ENCODE measurements around the gene MPND. TPM values are rescaled to one million over a fixed set of nuclear protein-coding genes. Genes with fewer than 3 reads are reported as not detected.

MPND gene
- total RNA-seq, 2 experiments from 2014 or later = 7.2 to 19.1 TPM

GRCh38 chr19:4372165-4373012 is 29.0 kb downstream of the MPND start:
- H3K79me2 ChIP-seq (ENCODE audit: insufficient read depth, low read depth, low read length) = peaks cover 17% of the 10 kb centered on the region; the same call in 1 of the 2 replicates
- H3K27ac ChIP-seq (ENCODE audit: low read depth, low read length, poor library complexity, severe bottlenecking) = no peak overlapping the region
- DNase-seq (ENCODE audit: low spot score) = no peak
- no peak overlapping the region for H3K4me2 ChIP-seq (ENCODE audit: low read length)
- CTCF ChIA-PET (ENCODE audit: unreplicated experiment) = no interaction called here
- no peak overlapping the region for H2AFZ ChIP-seq (ENCODE audit: low read length)
- peaks cover 59% of the 10 kb centered on the region for H3K4me1 ChIP-seq (ENCODE audit: insufficient read depth, low read length, poor library complexity, severe bottlenecking)
- BruUV-seq (replicated peaks) = no TSS peak
- H3K9me3 ChIP-seq (ENCODE audit: low read length) = no peaks in the 10 kb centered on the region
- no peaks in the 10 kb centered on the region; the same call in 1 of the 2 replicates for H3K36me3 ChIP-seq (ENCODE audit: insufficient read depth, low read length)
- H3K9me2 ChIP-seq (ENCODE audit: insufficient read depth, low read length) = no peaks in the 10 kb centered on the region
- H3K4me3 ChIP-seq (ENCODE audit: low read depth, low read length, poor library complexity, severe bottlenecking) = no peak overlapping the region
- intact Hi-C loops (cut with micrococcal nuclease; ENCODE audit: unreplicated experiment) = no loop called here
- POLR2A ChIA-PET = no interaction called here
- H4K20me1 ChIP-seq (ENCODE audit: insufficient read depth, low read length) = peaks cover 20% of the 10 kb centered on the region
- no peak for TF ChIP-seq EZH2phosphoT487 (IDR thresholded peaks at IDR 0.05; ENCODE audit: borderline replicate concordance, low read depth, low read length)
- no peak for TF ChIP-seq CTCF (conservative IDR thresholded peaks at IDR 0.05; ENCODE audit: low read length)

GRCh38 chr19:4373013-4373367 is 29.6 kb downstream of the MPND start:
- DNase-seq (ENCODE audit: low spot score) = no peak
- Histone ChIP-seq H2AFZ (ENCODE audit: low read length) (no peak overlapping the region), H3K36me3 (ENCODE audit: insufficient read depth, low read length) (no peaks in the 10 kb centered on the region; the same call in 1 of the 2 replicates), H3K9me3 (ENCODE audit: low read length) (no peaks in the 10 kb centered on the region), H3K27ac (ENCODE audit: low read depth, low read length, poor library complexity, severe bottlenecking) (no peak overlapping the region), H3K79me2 (ENCODE audit: insufficient read depth, low read depth, low read length) (peaks cover 17% of the 10 kb centered on the region; the same call in 1 of the 2 replicates), H4K20me1 (ENCODE audit: insufficient read depth, low read length) (peaks cover 20% of the 10 kb centered on the region), H3K4me1 (ENCODE audit: insufficient read depth, low read length, poor library complexity, severe bottlenecking) (peaks cover 59% of the 10 kb centered on the region), H3K4me3 (ENCODE audit: low read depth, low read length, poor library complexity, severe bottlenecking) (no peak overlapping the region), H3K4me2 (ENCODE audit: low read length) (no peak overlapping the region), H3K9me2 (ENCODE audit: insufficient read depth, low read length) (no peaks in the 10 kb centered on the region)
- BruUV-seq (replicated peaks) = no TSS peak
- ChIA-PET CTCF (ENCODE audit: unreplicated experiment) (no interaction called here), POLR2A (no interaction called here)
- intact Hi-C loops (cut with micrococcal nuclease; ENCODE audit: unreplicated experiment) = no loop called here
- no peak for TF ChIP-seq CTCF (conservative IDR thresholded peaks at IDR 0.05; ENCODE audit: low read length)
- no peak for TF ChIP-seq EZH2phosphoT487 (IDR thresholded peaks at IDR 0.05; ENCODE audit: borderline replicate concordance, low read depth, low read length)

All from OCI-LY7 (cell line).